ENCODE results near the gene RABGAP1L.

RABGAP1L gene

GRCh38 chr1:174197088-174197487 lies 37.8 kb downstream of the RABGAP1L start:
- DNase-seq (ENCODE audit: low read depth, low spot score): no peak

GRCh38 chr1:174197547-174197946 lies 38.2 kb downstream of the RABGAP1L start:
- DNase-seq (ENCODE audit: low read depth, low spot score): no peak

- no peak for DNase-seq (ENCODE audit: low read depth, low spot score)
Observed at GRCh38 chr1:174198202-174198601, 38.9 kb downstream of the RABGAP1L start.

- no peak for DNase-seq (ENCODE audit: low read depth, low spot score)
Observed at GRCh38 chr1:174200746-174201145, 41.4 kb downstream of the RABGAP1L start.

GRCh38 chr1:174204697-174205308 lies 45.5 kb downstream of the RABGAP1L start:
- no peak for DNase-seq (ENCODE audit: low read depth, low spot score)

GRCh38 chr1:174206148-174206836 lies 47.0 kb downstream of the RABGAP1L start:
- DNase-seq (ENCODE audit: low read depth, low spot score): no peak

- DNase-seq (ENCODE audit: low read depth, low spot score): no peak
Observed at GRCh38 chr1:174209347-174210187, 50.2 kb downstream of the RABGAP1L start.

GRCh38 chr1:174211486-174211885 lies 52.2 kb downstream of the RABGAP1L start:
- no peak for DNase-seq (ENCODE audit: low read depth, low spot score)

- DNase-seq (ENCODE audit: low read depth, low spot score): no peak
Observed at GRCh38 chr1:174215766-174216165, 56.4 kb downstream of the RABGAP1L start.

GRCh38 chr1:174217248-174217647 lies 57.9 kb downstream of the RABGAP1L start:
- no peak for DNase-seq (ENCODE audit: low read depth, low spot score)

GRCh38 chr1:174217787-174218574 lies 58.7 kb downstream of the RABGAP1L start:
- no peak for DNase-seq (ENCODE audit: low read depth, low spot score)

- no peak for DNase-seq (ENCODE audit: low read depth, low spot score)
Observed at GRCh38 chr1:174218983-174219382, 59.7 kb downstream of the RABGAP1L start.

- DNase-seq (ENCODE audit: low read depth, low spot score): no peak
Observed at GRCh38 chr1:174219606-174220370, 60.5 kb downstream of the RABGAP1L start.

GRCh38 chr1:174221681-174222080 lies 62.4 kb downstream of the RABGAP1L start:
- DNase-seq (ENCODE audit: low read depth, low spot score): no peak

- no peak for DNase-seq (ENCODE audit: low read depth, low spot score)
Observed at GRCh38 chr1:174222166-174222949, 63.0 kb downstream of the RABGAP1L start.

GRCh38 chr1:174224641-174225040 lies 65.3 kb downstream of the RABGAP1L start:
- no peak for DNase-seq (ENCODE audit: low read depth, low spot score)

- no peak for DNase-seq (ENCODE audit: low read depth, low spot score)
Observed at GRCh38 chr1:174225499-174226204, 66.3 kb downstream of the RABGAP1L start.

- no peak for DNase-seq (ENCODE audit: low read depth, low spot score)
Observed at GRCh38 chr1:174230399-174230798, 71.1 kb downstream of the RABGAP1L start.

GRCh38 chr1:174232761-174233160 lies 73.4 kb downstream of the RABGAP1L start:
- DNase-seq (ENCODE audit: low read depth, low spot score): no peak

Data from activated CD4-positive, CD25-positive, alpha-beta regulatory T cell treated with anti-CD3 and anti-CD28 coated beads, Interleukin-2, amount 50 U/mL, for 16 hours (primary cell).